HCT116 (cell line): ENCODE results near the gene COQ6. TPM values are rescaled to one million over a fixed set of nuclear protein-coding genes. Genes with fewer than 3 reads are reported as not detected.
A peak's percentile ranks its signal among the peaks of the same experiment; 100 is the strongest.

Source experiments
- ATAC-seq: fragments of 200-7000 bp; cut with Tn5 transposase; 2 replicates; pipeline ENCODE4 v1.9.1; 2020; ENCODE audit warnings: mild to moderate bottlenecking, moderate library complexity
- BruUV-seq: library from RNA; stranded (reverse); fragments of 400-500 nt; replicated peaks from 2 replicates; lab custom pipeline; 2021; lab: Mats Ljungman, UMichigan
- CTCF ChIA-PET: fragments of 300-600 bp; sonication (Branson Sonifier 250); formaldehyde crosslinking; loops from one replicate; lab custom pipeline; 2021; ENCODE audit warnings: antibody characterized with exemption; lab: Charles Lee
- POLR2A ChIA-PET: fragments of 300-600, 350-600 bp; sonication (Branson Sonifier 250); formaldehyde crosslinking; loops from one replicate; lab custom pipeline; 2021; ENCODE audit warnings: antibody characterized with exemption; lab: Charles Lee
- RAD21 ChIA-PET, 2 experiments: fragments of 300-600 bp; sonication (Branson Sonifier 250); formaldehyde crosslinking; loops; one replicate each; lab custom pipeline; 2023; ENCODE audit warnings: low total read pairs in 2 of 2; ENCODE audit not compliant: uncharacterized antibody in 2 of 2, unreplicated experiment in 2 of 2, low non-redundant PET in 1 of 2; lab: Charles Lee
- DNase-seq: peaks from one replicate; pipeline ENCODE4 v3.0.0-alpha.2; 2010; ENCODE audit warnings: low read depth, low spot score
- H2AFZ ChIP-seq: fragments of 200-600 bp; shearing (Covaris generic), sonication (generic); 2 replicates; pipeline ENCODE4 v1.6.1; 2017; ENCODE audit warnings: low read depth, mixed run types, mixed read lengths, antibody characterized with exemption, low read length; ENCODE audit not compliant: poor library complexity, severe bottlenecking
- H3K27ac ChIP-seq: 2 replicates; pipeline ENCODE4 v1.5.1; 2012; ENCODE audit warnings: low read depth, low read length
- H3K27me3 ChIP-seq: fragments of 200-600 bp; sonication (generic); 2 replicates; pipeline ENCODE4 v1.6.1; 2016; ENCODE audit warnings: mixed run types, low read length, mixed read lengths; ENCODE audit not compliant: insufficient read depth
- H3K36me3 ChIP-seq, 2 experiments: fragments of 200-500 bp in 1 of 2; fragments of 200-600 bp in 1 of 2; sonication (Bioruptor generic) in 1 of 2; sonication (generic) in 1 of 2; 2 replicates each; pipeline versions ENCODE4 v1.5.1 to v1.6.1; 2014 to 2016; ENCODE audit warnings: low read length in 2 of 2, inconsistent platforms in 1 of 2, mixed read lengths in 1 of 2, mixed run types in 1 of 2; ENCODE audit not compliant: insufficient read depth in 2 of 2, control insufficient read depth in 1 of 2
- H3K4me1 ChIP-seq, 2 experiments: fragments of 200-600 bp in 1 of 2; sonication (generic) in 1 of 2; 2 replicates each; pipeline versions ENCODE4 v1.5.1 to v1.6.1; 2012 to 2017; ENCODE audit warnings: low read length in 2 of 2, inconsistent platforms in 1 of 2, mild to moderate bottlenecking in 1 of 2, mixed read lengths in 1 of 2, mixed run types in 1 of 2, moderate library complexity in 1 of 2; ENCODE audit not compliant: insufficient read depth in 2 of 2, control insufficient read depth in 1 of 2
- H3K4me2 ChIP-seq: fragments of 200-600 bp; sonication (generic); 2 replicates; pipeline ENCODE4 v1.6.1; 2017; ENCODE audit warnings: mixed run types, low read length, mixed read lengths
- H3K4me3 ChIP-seq, 2 experiments: fragments of 200-600 bp in 1 of 2; sonication (generic) in 1 of 2; replicated peaks in 1 of 2; 2 replicates each; pipeline ENCODE4 v1.5.1; 2011 to 2016; ENCODE audit warnings: low read length in 2 of 2, control low read depth in 1 of 2, low read depth in 1 of 2, mild to moderate bottlenecking in 1 of 2, mixed read lengths in 1 of 2, mixed run types in 1 of 2
- H3K79me2 ChIP-seq: fragments of 200-600 bp; sonication (generic); 2 replicates; pipeline ENCODE4 v1.6.1; 2017; ENCODE audit warnings: mild to moderate bottlenecking, mixed run types, low read length, moderate library complexity, mixed read lengths; ENCODE audit not compliant: insufficient read depth
- H3K9ac ChIP-seq: fragments of 200-600 bp; sonication (generic); 2 replicates; pipeline ENCODE4 v1.6.1; 2016; ENCODE audit warnings: low read length, mixed read lengths
- H3K9me2 ChIP-seq: fragments of 200-600 bp; sonication (generic), shearing (Covaris generic); 2 replicates; pipeline ENCODE4 v1.6.1; 2017; ENCODE audit warnings: mixed run types, mild to moderate bottlenecking, moderate library complexity; ENCODE audit not compliant: insufficient read depth
- H3K9me3 ChIP-seq, 2 experiments: fragments of 200-500 bp in 1 of 2; fragments of 200-600 bp in 1 of 2; sonication (Bioruptor generic) in 1 of 2; sonication (generic) in 1 of 2; 2 replicates each; pipeline ENCODE4 v1.6.1; 2014 to 2017; ENCODE audit warnings: low read length in 2 of 2, mixed read lengths in 2 of 2, inconsistent platforms in 1 of 2, low read depth in 1 of 2, mild to moderate bottlenecking in 1 of 2, mixed run types in 1 of 2, moderate library complexity in 1 of 2; ENCODE audit not compliant: control insufficient read depth in 1 of 2, insufficient read depth in 1 of 2
- H4K20me1 ChIP-seq: fragments of 200-600 bp; sonication (generic), shearing (Covaris generic); 2 replicates; pipeline ENCODE4 v1.6.1; 2017; ENCODE audit warnings: mixed run types, mild to moderate bottlenecking, moderate library complexity; ENCODE audit not compliant: insufficient read depth
- EZH2phosphoT487 ChIP-seq: fragments of 200-600 bp; IDR thresholded peaks from 2 replicates; pipeline ENCODE4 v1.6.1; 2018; ENCODE audit warnings: antibody characterized with exemption, borderline replicate concordance
- POLR2A ChIP-seq: IDR thresholded peaks from 2 replicates; pipeline ENCODE4 v1.7.0; 2011; ENCODE audit warnings: borderline replicate concordance; ENCODE audit not compliant: insufficient read depth, insufficient read length; ENCODE audit errors: extremely low read depth
- RAD21 ChIP-seq: IDR thresholded peaks from 2 replicates; pipeline ENCODE4 v1.6.1; 2012; ENCODE audit warnings: low read depth, mild to moderate bottlenecking
- SIN3A ChIP-seq: IDR thresholded peaks from 2 replicates; pipeline ENCODE4 v1.6.1; 2012; ENCODE audit warnings: low read depth
- SP1 ChIP-seq: IDR thresholded peaks from 2 replicates; pipeline ENCODE4 v1.6.1; 2012; ENCODE audit warnings: low read depth
- SRF ChIP-seq: IDR thresholded peaks from 2 replicates; pipeline ENCODE4 v1.6.1; 2012; ENCODE audit warnings: low read depth
- ZFX ChIP-seq: fragments of 450-650 bp; IDR thresholded peaks from 2 replicates; pipeline ENCODE4 v1.6.1; 2017
- intact Hi-C: fragments of 100-400 bp; cut with micrococcal nuclease; formaldehyde crosslinking; loops from 2 replicates; pipeline ENCODE4 v1.10.0; 2022
- total RNA-seq: library from RNA; stranded (reverse); gene quantifications from one replicate; pipeline ENCODE4 v1.2.1, GENCODE V29; 2021; ENCODE audit not compliant: unreplicated experiment
- TF ChIP-seq, protein P1 (sequence below): IDR thresholded peaks from 2 replicates; pipeline ENCODE4 v1.6.1; 2012
- TF ChIP-seq, protein P2 (sequence below), 3 experiments: fragments of 200-600 bp in 1 of 3; sonication (generic) in 1 of 3; IDR thresholded peaks in 2 of 3; conservative IDR thresholded peaks in 1 of 3; 2 replicates each; pipeline ENCODE4 v1.5.1; 2012 to 2017; ENCODE audit warnings: low read depth in 2 of 3, low read length in 2 of 3, antibody characterized with exemption in 1 of 3, borderline replicate concordance in 1 of 3, control low read depth in 1 of 3, mild to moderate bottlenecking in 1 of 3, mixed read lengths in 1 of 3, mixed run types in 1 of 3, moderate library complexity in 1 of 3; ENCODE audit not compliant: insufficient read depth in 1 of 3

COQ6 gene
- total RNA-seq, 1 experiment from 2014 or later = 21.6 TPM

DNA sequence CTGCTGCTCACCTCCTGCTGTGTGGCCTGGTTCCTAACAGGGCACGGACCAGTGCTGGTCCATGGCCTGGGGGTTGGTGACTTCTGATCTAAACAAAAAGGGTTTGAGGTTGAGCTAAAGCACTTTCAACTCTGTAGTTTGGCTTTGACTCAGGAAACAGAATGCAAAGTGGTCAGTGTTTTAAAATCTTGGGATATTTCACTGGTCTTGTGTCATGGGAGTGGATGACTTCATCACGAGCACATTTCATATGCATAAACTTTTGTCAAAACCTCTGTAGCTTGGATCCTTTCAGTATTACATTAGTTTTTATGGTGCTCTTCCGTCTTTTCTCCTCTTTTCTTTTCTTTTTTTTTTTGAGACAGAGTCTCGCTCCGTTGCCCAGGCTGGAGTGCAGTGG is 25.8 kb upstream of the COQ6 start:
- RAD21 ChIA-PET = no interaction called here
- H3K4me1 ChIP-seq = no peaks in the 10 kb centered on the region
- DNase-seq = no peak
- no peaks in the 10 kb centered on the region for H4K20me1 ChIP-seq
- no peak overlapping the region for H2AFZ ChIP-seq
- peaks cover 9% of the 10 kb centered on the region; the same call in 1 of the 2 replicates for H3K79me2 ChIP-seq
- no peaks in the 10 kb centered on the region for H3K27me3 ChIP-seq
- H3K4me3 ChIP-seq = no peak overlapping the region
- no peak overlapping the region for H3K9ac ChIP-seq
- POLR2A ChIA-PET = no interaction called here
- CTCF ChIA-PET = no interaction called here
- H3K4me2 ChIP-seq = no peak overlapping the region
- no peak for ATAC-seq
- no TSS peak for BruUV-seq
- peaks cover 30 to 47% of the 10 kb centered on the region in 2 experiments; a peak in 3 of 4 replicates for H3K36me3 ChIP-seq
- H3K27ac ChIP-seq = no peak overlapping the region
- TF ChIP-seq SP1 (no peak), SIN3A (no peak), SRF (no peak), EZH2phosphoT487 (no peak), POLR2A (no peak), ZFX (no peak), RAD21 (no peak)
- TF ChIP-seq, protein P1, sequence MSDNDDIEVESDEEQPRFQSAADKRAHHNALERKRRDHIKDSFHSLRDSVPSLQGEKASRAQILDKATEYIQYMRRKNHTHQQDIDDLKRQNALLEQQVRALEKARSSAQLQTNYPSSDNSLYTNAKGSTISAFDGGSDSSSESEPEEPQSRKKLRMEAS = no peak
- TF ChIP-seq, all 23 proteins: peak for 0
- H3K9me2 ChIP-seq = no peaks in the 10 kb centered on the region
- no peaks in the 10 kb centered on the region for H3K9me3 ChIP-seq
- intact Hi-C loops = no loop called here

DNA sequence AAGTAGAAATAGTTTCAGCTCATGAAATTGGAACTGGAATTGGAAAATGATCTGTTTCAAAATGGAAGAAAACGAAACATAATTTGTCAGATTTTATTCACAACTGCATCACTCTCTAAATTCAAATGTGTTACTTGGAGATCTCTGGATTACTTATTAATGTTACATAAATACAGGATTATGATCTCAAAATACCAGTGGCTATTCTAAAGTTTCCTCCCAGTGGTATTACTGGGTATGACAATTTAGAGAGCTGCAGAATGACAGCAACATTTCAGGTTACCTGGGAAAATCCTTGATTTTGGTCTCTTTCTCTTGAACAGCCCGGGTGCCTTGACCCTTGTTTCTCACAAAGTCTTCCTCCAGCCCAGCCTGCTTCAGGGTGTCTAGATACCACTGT is 14.4 kb upstream of the COQ6 start:
- no peak overlapping the region for H3K4me2 ChIP-seq
- no peaks in the 10 kb centered on the region for H3K27me3 ChIP-seq
- DNase-seq (no peak), ATAC-seq (peak; percentile 67)
- H3K27ac ChIP-seq = no peak overlapping the region
- no peaks in the 10 kb centered on the region for H3K4me1 ChIP-seq
- intact Hi-C loops = loop anchor here (5.0 kb wide), 1 partner anchor 208 kb away; no protein-coding TSS in a partner anchor
- no TSS peak for BruUV-seq
- ChIA-PET POLR2A (interaction anchor here (0.8 kb wide), 1 partner anchor 14 kb away, joined by 3 read pairs; the partner anchor contains the start of genes COQ6 and FAM161B), RAD21 (no interaction called here), CTCF (interaction anchor here (0.8 to 1.9 kb wide), 2 partner anchors 14 to 207 kb away, joined by 3 to 6 read pairs; partner anchors contain the start of genes COQ6 and FAM161B)
- H2AFZ ChIP-seq = no peak overlapping the region
- no peaks in the 10 kb centered on the region for H3K9me2 ChIP-seq
- H3K4me3 ChIP-seq = no peak overlapping the region
- H3K79me2 ChIP-seq = no peaks in the 10 kb centered on the region
- H3K9me3 ChIP-seq = no peaks in the 10 kb centered on the region
- no peak overlapping the region for H3K9ac ChIP-seq
- TF ChIP-seq RAD21 (peak; percentile 25; the same call in 1 of the 2 replicates), SRF (no peak)
- TF ChIP-seq, protein P2, sequence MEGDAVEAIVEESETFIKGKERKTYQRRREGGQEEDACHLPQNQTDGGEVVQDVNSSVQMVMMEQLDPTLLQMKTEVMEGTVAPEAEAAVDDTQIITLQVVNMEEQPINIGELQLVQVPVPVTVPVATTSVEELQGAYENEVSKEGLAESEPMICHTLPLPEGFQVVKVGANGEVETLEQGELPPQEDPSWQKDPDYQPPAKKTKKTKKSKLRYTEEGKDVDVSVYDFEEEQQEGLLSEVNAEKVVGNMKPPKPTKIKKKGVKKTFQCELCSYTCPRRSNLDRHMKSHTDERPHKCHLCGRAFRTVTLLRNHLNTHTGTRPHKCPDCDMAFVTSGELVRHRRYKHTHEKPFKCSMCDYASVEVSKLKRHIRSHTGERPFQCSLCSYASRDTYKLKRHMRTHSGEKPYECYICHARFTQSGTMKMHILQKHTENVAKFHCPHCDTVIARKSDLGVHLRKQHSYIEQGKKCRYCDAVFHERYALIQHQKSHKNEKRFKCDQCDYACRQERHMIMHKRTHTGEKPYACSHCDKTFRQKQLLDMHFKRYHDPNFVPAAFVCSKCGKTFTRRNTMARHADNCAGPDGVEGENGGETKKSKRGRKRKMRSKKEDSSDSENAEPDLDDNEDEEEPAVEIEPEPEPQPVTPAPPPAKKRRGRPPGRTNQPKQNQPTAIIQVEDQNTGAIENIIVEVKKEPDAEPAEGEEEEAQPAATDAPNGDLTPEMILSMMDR (IDR thresholded peaks at IDR 0.05 in 2 of 3, conservative IDR thresholded peaks at IDR 0.05 in 1 of 3; ENCODE audit: borderline replicate concordance in 1 of 3, insufficient read depth in 1 of 3, low read depth in 2 of 3, low read length in 2 of 3) = peak in 2 of 3 experiments; percentile 26 to 50; a peak in 3 of 6 replicates
- no peaks in the 10 kb centered on the region for H4K20me1 ChIP-seq
- peaks cover 19 to 24% of the 10 kb centered on the region in 2 experiments; a peak in 3 of 4 replicates for H3K36me3 ChIP-seq
